Prostate gland (tissue), 2 donors: ENCODE results near the gene ELOVL5.

Experiments used
- POLR2A ChIP-seq: fragments of 450-650 bp; IDR thresholded peaks from one replicate; pipeline ENCODE4 v1.6.1; 2016; ENCODE audit warnings: antibody characterized with exemption, mild to moderate bottlenecking
- POLR2AphosphoS5 ChIP-seq: sonication (generic); formaldehyde crosslinking; IDR thresholded peaks from one replicate; pipeline ENCODE4 v1.6.1; 2017; ENCODE audit warnings: antibody characterized with exemption
- TF ChIP-seq, protein P1 (sequence below), 4 experiments: fragments of 200-600 bp in 2 of 4; fragments of 450-650 bp in 2 of 4; sonication (generic) in 2 of 4; IDR thresholded peaks; 1 replicate in 3 of 4; 2 replicates in 1 of 4; pipeline ENCODE4 v1.5.1; 2016 to 2019; ENCODE audit warnings: antibody characterized with exemption in 4 of 4, mild to moderate bottlenecking in 2 of 4, moderate library complexity in 2 of 4

DNA sequence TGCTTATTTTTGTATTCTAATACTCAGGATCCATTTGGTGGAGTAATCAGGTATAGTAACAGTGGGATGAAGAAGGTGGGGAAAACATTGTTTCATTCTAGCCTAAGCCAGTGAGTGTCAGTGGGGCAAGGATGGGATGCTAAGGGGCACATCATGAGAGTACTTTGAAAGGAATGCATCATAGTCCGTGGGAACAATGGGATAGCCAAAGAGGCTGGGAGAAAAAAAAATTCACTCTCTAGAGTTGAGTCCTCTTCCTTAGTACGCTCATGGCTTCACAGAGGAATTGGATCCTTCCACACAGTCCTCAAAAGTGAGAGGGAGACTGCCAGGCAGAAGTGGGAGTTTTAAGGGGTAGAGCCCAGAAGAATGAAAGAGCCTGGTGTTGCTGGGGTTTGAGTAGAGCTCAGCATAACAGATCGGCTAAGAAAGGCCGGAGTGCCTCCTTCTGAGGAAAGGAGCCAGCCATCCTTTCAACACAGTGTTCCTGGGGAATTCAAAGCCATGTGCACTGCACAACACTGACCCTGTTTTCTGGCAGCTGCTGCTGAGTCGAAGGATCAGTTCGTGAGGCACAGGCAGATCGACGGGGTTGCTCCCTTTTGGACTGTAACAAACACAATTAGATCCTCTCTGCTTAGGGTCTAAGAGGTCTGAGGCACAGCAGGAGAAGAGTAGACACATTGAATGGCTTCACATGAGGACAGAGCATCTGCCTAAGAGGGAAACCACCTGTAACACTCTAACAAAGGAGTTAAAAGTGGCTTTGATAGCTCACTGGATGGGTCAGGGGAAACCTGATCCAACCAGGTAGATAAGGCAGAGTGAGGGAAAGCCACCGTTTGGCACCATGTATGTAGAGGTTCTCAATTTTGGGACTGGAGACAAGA, 61.2 kb downstream of the ELOVL5 start:
- TF ChIP-seq, protein P1, sequence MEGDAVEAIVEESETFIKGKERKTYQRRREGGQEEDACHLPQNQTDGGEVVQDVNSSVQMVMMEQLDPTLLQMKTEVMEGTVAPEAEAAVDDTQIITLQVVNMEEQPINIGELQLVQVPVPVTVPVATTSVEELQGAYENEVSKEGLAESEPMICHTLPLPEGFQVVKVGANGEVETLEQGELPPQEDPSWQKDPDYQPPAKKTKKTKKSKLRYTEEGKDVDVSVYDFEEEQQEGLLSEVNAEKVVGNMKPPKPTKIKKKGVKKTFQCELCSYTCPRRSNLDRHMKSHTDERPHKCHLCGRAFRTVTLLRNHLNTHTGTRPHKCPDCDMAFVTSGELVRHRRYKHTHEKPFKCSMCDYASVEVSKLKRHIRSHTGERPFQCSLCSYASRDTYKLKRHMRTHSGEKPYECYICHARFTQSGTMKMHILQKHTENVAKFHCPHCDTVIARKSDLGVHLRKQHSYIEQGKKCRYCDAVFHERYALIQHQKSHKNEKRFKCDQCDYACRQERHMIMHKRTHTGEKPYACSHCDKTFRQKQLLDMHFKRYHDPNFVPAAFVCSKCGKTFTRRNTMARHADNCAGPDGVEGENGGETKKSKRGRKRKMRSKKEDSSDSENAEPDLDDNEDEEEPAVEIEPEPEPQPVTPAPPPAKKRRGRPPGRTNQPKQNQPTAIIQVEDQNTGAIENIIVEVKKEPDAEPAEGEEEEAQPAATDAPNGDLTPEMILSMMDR (IDR thresholded peaks at IDR 0.05), result no peak
- TF ChIP-seq POLR2A (no peak), POLR2AphosphoS5 (no peak)
